Naive B cell (primary cell): ENCODE results near the gene TXNDC16. TPM values are rescaled to one million over a fixed set of nuclear protein-coding genes. Genes with fewer than 3 reads are reported as not detected.

Source experiments
- polyA plus RNA-seq, 6 donors: library from polyadenylated mRNA; unstranded; fragments of 300-500 nt; fragmentation: Illumina TruSeq; gene quantifications; one replicate each; pipeline ENCODE4 v1.2.3, GENCODE V29; 2021; ENCODE audit warnings: low read depth in 6 of 6

The TXNDC16 gene
- polyA plus RNA-seq, 6 donors from 2014 or later: 0.78 to 1.9 (median 1.4) TPM; not detected in 1

Other genes starting within 250 kb of the TXNDC16 start
- under 1 TPM in 5 of 6 donors, not detected in 1; 0.23 to 0.88 (median 0.39) TPM for gene PTGER2, start 238.2 kb downstream of the TXNDC16 start, polyA plus RNA-seq
- under 1 TPM in 1 of 6 donors, not detected in 5; 0.12 TPM for gene GPR137C, start 331 bp upstream of the TXNDC16 start, polyA plus RNA-seq
- 10 to 100 TPM; 20.4 to 26.0 (median 23.2) TPM for gene ERO1A, start 143.1 kb upstream of the TXNDC16 start, polyA plus RNA-seq
- gene PSMC6, start 154.7 kb upstream of the TXNDC16 start, polyA plus RNA-seq: 10 to 100 TPM; 46.9 to 76.5 (median 69.7) TPM
- 10 to 100 TPM; 14.9 to 20.4 (median 17.1) TPM for gene STYX, start 177.7 kb upstream of the TXNDC16 start, polyA plus RNA-seq
- 10 to 100 TPM in 1 of 6 donors, 1 to 10 TPM in 5; 3.3 to 16.0 (median 8.4) TPM for gene GNPNAT1, start 239.1 kb upstream of the TXNDC16 start, polyA plus RNA-seq